Psoas muscle (tissue), 8 donors: ENCODE measurements around the gene AFF3. TPM values are rescaled to one million over a fixed set of nuclear protein-coding genes. Genes with fewer than 3 reads are reported as not detected.

Experiments
- ATAC-seq, 4 donors: fragments of 200-7000 bp; cut with Tn5 transposase; one replicate each; pipeline ENCODE4 v1.9.1; 2020; ENCODE audit warnings: moderate library complexity in 3 of 4, mild to moderate bottlenecking in 2 of 4
- DNase-seq, 2 donors: peaks; one replicate each; pipeline ENCODE4 v3.0.0-alpha.2; 2020
- H3K27ac ChIP-seq: fragments of 200-600 bp; one replicate; pipeline ENCODE4 v1.8.0; 2022
- H3K27me3 ChIP-seq, 3 donors: fragments of 200-600 bp in 1 of 3; one replicate each; pipeline versions ENCODE4 v1.6.1 to v1.8.0; 2013 to 2022; ENCODE audit warnings: low read length in 2 of 3, mild to moderate bottlenecking in 2 of 3, moderate library complexity in 1 of 3; ENCODE audit not compliant: insufficient read depth in 3 of 3
- H3K36me3 ChIP-seq, 2 donors: fragments of 200-600 bp in 1 of 2; one replicate each; pipeline versions ENCODE4 v1.6.1 to v1.8.0; 2013 to 2022; ENCODE audit warnings: low read depth in 1 of 2, mild to moderate bottlenecking in 1 of 2, moderate library complexity in 1 of 2; ENCODE audit not compliant: insufficient read depth in 1 of 2
- H3K4me1 ChIP-seq: fragments of 200-600 bp; one replicate; pipeline ENCODE4 v1.8.0; 2022
- H3K4me3 ChIP-seq: fragments of 200-600 bp; one replicate; pipeline ENCODE4 v1.8.0; 2022; ENCODE audit warnings: mild to moderate bottlenecking
- H3K9me3 ChIP-seq: fragments of 200-600 bp; one replicate; pipeline ENCODE4 v1.8.0; 2022
- CTCF ChIP-seq: fragments of 200-600 bp; IDR thresholded peaks from one replicate; pipeline ENCODE4 v1.8.0; 2022; ENCODE audit warnings: antibody characterized with exemption
- WGBS, 3 donors: extraction: QIAGEN DNeasy Blood & Tissue Kit; methylation state at CpG; one replicate each; pipeline versions ENCODE4 v1.1.6 to v1.1.7; 2013; 5-methylcytosine and 5-hydroxymethylcytosine counted together
- intact Hi-C, 2 donors: fragments of 100-400 bp; cut with DNase I; formaldehyde crosslinking; loops; one replicate each; pipeline versions ENCODE4 v1.11.0 to v1.14.2; 2022
- polyA plus RNA-seq, 3 donors: library from polyadenylated mRNA; stranded (reverse); fragments of 200-250 nt; gene quantifications; one replicate each; pipeline ENCODE4 v1.2.3, GENCODE V29; 2013
- total RNA-seq, 4 donors: library from RNA; stranded (reverse); fragmentation: NEBNext Ultra II Directional in 2 of 4; extraction: Animal tissue kit (Norgen Biotek cat#: 25700) in 2 of 4; gene quantifications; one replicate each; pipeline versions ENCODE4 v1.2.1 to v1.2.4, GENCODE V29; 2021 to 2023
- donor health status: healthy with polysubstance abuse.
- donor health status: DM: no; HTN: no; CAD: no; lungs with moderate emphysema.
- donor health status: Bipolar disorder and iron deficiency.
- donor health status: healthy.
- donor health status: DM: yes; HTN: yes; CAD: no.
- donor health status: DM: no; HTN: no; CAD: no.
- donor health status: DM: no; HTN: no; CAD: no.
- donor health status: DM: yes; HTN: yes; CAD: no.

Gene AFF3
- total and polyA plus RNA-seq, 7 donors, result 0.08 to 2.9 (median 0.44) TPM

GRCh38 chr2:99786636-99787390 lies 355.6 kb downstream of the AFF3 start:
- H3K4me3 ChIP-seq, result no peak overlapping the region
- H3K9me3 ChIP-seq, result no peaks in the 10 kb centered on the region
- H3K36me3 ChIP-seq, result no peaks in the 10 kb centered on the region
- H3K4me1 ChIP-seq, result no peaks in the 10 kb centered on the region
- TF ChIP-seq CTCF, result no peak
- H3K27me3 ChIP-seq, result peaks cover 0 to 6% (median 0%) of the 10 kb centered on the region in 3 donors
- H3K27ac ChIP-seq, result no peak overlapping the region
- intact Hi-C loops, result no loop called here
- ATAC-seq (no peak), DNase-seq (no peak)
- WGBS, 3 donors, result 38 to 52% (median 47%) methylated on average over 14 of the region's 14 CpGs

- Histone ChIP-seq H3K27ac (no peak overlapping the region), H3K9me3 (no peaks in the 10 kb centered on the region), H3K27me3 (peaks cover 0 to 6% (median 0%) of the 10 kb centered on the region in 3 donors), H3K36me3 (no peaks in the 10 kb centered on the region), H3K4me3 (no peak overlapping the region), H3K4me1 (no peaks in the 10 kb centered on the region)
- no peak for ATAC-seq
- WGBS, 3 donors, result 86 to 87% (median 87%) methylated on average over 8 of the region's 8 CpGs
- intact Hi-C loops, result no loop called here
- TF ChIP-seq CTCF, result no peak
- no peak for DNase-seq
Observed at GRCh38 chr2:99784946-99785345, 357.4 kb downstream of the AFF3 start.

- TF ChIP-seq CTCF, result no peak
- Histone ChIP-seq H3K9me3 (no peaks in the 10 kb centered on the region), H3K4me1 (no peaks in the 10 kb centered on the region), H3K36me3 (no peaks in the 10 kb centered on the region), H3K27ac (no peak overlapping the region), H3K4me3 (no peak overlapping the region), H3K27me3 (peaks cover 0 to 6% (median 0%) of the 10 kb centered on the region in 3 donors)
- DNase-seq (no peak), ATAC-seq (no peak)
- WGBS, 3 donors, result 91 to 92% (median 92%) methylated on average over 8 of the region's 8 CpGs
- intact Hi-C loops, result no loop called here
Observed at GRCh38 chr2:99784282-99784681, 358.1 kb downstream of the AFF3 start.

- DNase-seq, result no peak
- Histone ChIP-seq H3K4me3 (no peak overlapping the region), H3K27me3 (no peaks in the 10 kb centered on the region), H3K4me1 (no peaks in the 10 kb centered on the region), H3K27ac (no peak overlapping the region), H3K9me3 (peaks cover 4% of the 10 kb centered on the region), H3K36me3 (no peaks in the 10 kb centered on the region)
- intact Hi-C loops, result no loop called here
- TF ChIP-seq CTCF, result no peak
- WGBS, 3 donors, result 81 to 85% (median 82%) methylated on average over 5 of the region's 5 CpGs
- no peak for ATAC-seq
Observed at GRCh38 chr2:99780276-99780675, 362.1 kb downstream of the AFF3 start.

GRCh38 chr2:99779276-99779675 lies 363.1 kb downstream of the AFF3 start:
- Histone ChIP-seq H3K27me3 (no peaks in the 10 kb centered on the region), H3K4me3 (no peak overlapping the region), H3K36me3 (no peaks in the 10 kb centered on the region), H3K9me3 (peaks cover 4% of the 10 kb centered on the region), H3K27ac (no peak overlapping the region), H3K4me1 (no peaks in the 10 kb centered on the region)
- WGBS, 3 donors, result 92 to 94% (median 93%) methylated on average over 4 of the region's 4 CpGs
- intact Hi-C loops, result no loop called here
- ATAC-seq (no peak), DNase-seq (no peak)
- no peak for TF ChIP-seq CTCF
